Heart right ventricle (tissue), 16 donors: ENCODE results near the gene CC2D2A. TPM values are rescaled to one million over a fixed set of nuclear protein-coding genes. Genes with fewer than 3 reads are reported as not detected.

Source experiments
- ATAC-seq, 8 donors: fragments of 200-7000 bp; cut with Tn5 transposase; one replicate each; pipeline ENCODE4 v1.9.1; 2020; ENCODE audit warnings: mild to moderate bottlenecking in 8 of 8, moderate library complexity in 8 of 8, moderate number of reproducible peaks in 1 of 8
- DNase-seq, 2 donors: peaks; one replicate each; pipeline ENCODE4 v3.0.0-alpha.2; 2020
- H3K27ac ChIP-seq, 10 donors: fragments of 200-600 bp; sonication (generic) in 2 of 10; one replicate each; pipeline versions ENCODE4 v1.5.0 to v1.8.0; 2020 to 2022; ENCODE audit warnings: mild to moderate bottlenecking in 3 of 10
- H3K27me3 ChIP-seq, 7 donors: fragments of 200-600 bp; one replicate each; pipeline ENCODE4 v1.8.0; 2021 to 2022; ENCODE audit warnings: mild to moderate bottlenecking in 2 of 7
- H3K36me3 ChIP-seq, 9 donors: fragments of 200-600 bp; sonication (generic) in 1 of 9; one replicate each; pipeline versions ENCODE4 v1.5.0 to v1.8.0; 2020 to 2022; ENCODE audit warnings: mild to moderate bottlenecking in 2 of 9
- H3K4me1 ChIP-seq, 9 donors: fragments of 200-600 bp; sonication (generic) in 1 of 9; one replicate each; pipeline versions ENCODE4 v1.5.0 to v1.8.0; 2020 to 2022; ENCODE audit warnings: mild to moderate bottlenecking in 4 of 9
- H3K4me3 ChIP-seq, 10 donors: fragments of 200-600 bp; sonication (generic) in 2 of 10; one replicate each; pipeline versions ENCODE4 v1.5.0 to v1.8.0; 2020 to 2022; ENCODE audit warnings: mild to moderate bottlenecking in 7 of 10, moderate library complexity in 2 of 10
- H3K9me3 ChIP-seq, 11 donors: fragments of 200-600 bp in 10 of 11; sonication (generic) in 2 of 11; one replicate each; pipeline versions ENCODE4 v1.5.0 to v1.8.0; 2013 to 2022; ENCODE audit warnings: mild to moderate bottlenecking in 2 of 11, control low read depth in 1 of 11, moderate library complexity in 1 of 11
- CTCF ChIP-seq, 9 donors: fragments of 200-600 bp; sonication (generic) in 2 of 9; IDR thresholded peaks; one replicate each; pipeline versions ENCODE4 v1.5.0 to v1.8.0; 2021 to 2022; ENCODE audit warnings: antibody characterized with exemption in 9 of 9, mild to moderate bottlenecking in 5 of 9, moderate library complexity in 1 of 9
- WGBS, 2 donors: extraction: QIAGEN DNeasy Blood & Tissue Kit; methylation state at CpG; one replicate each; pipeline ENCODE4 v1.1.7; 2013; ENCODE audit warnings: inconsistent platforms in 1 of 2; 5-methylcytosine and 5-hydroxymethylcytosine counted together
- intact Hi-C, 10 donors: fragments of 100-400 bp; cut with DNase I; formaldehyde crosslinking; loops; one replicate each; pipeline versions ENCODE4 v1.11.1 to v1.14.2; 2022
- polyA plus RNA-seq, 2 donors: library from polyadenylated mRNA; stranded (reverse); fragments of 200-250 nt; gene quantifications; one replicate each; pipeline ENCODE4 v1.2.3, GENCODE V29; 2013
- total RNA-seq, 10 donors: library from RNA; stranded (reverse); fragmentation: NEBNext Ultra II Directional in 3 of 10; extraction: Animal tissue kit (Norgen Biotek cat#: 25700) in 3 of 10; gene quantifications; one replicate each; pipeline versions ENCODE4 v1.2.1 to v1.2.4, GENCODE V29; 2021 to 2023
- donor health status: Arrhythmogenic right ventricular cardiomyopathy.
- donor health status: ischemic (EF 13 %, LVEDD 7.1; RV severe dilation, severe dysfunction).
- donor health status: healthy with polysubstance abuse.
- donor health status: DM: no; HTN: yes; CAD: no.
- donor health status: DM: no; HTN: no; CAD: no.
- donor health status: ischemic (EF 25% LVEDD 6.9; RV normal size, moderate dysfunction).
- donor health status: ischemic (EF 25% LVEDD 5.7; RV mildly dilated, moderate dysfunction).
- donor health status: healthy.
- donor health status: DM: yes; HTN: yes; CAD: no.
- donor health status: Ischemic cardiomyopathy.
- donor health status: ischemic (EF 35%, LVEDD 5.7; RV mildly dilated, moderate dysfunction).
- donor health status: nonischemic (EF 11% LVEDD 7.7; RV severe dilation, severe dysfunction).
- donor health status: DM: yes; HTN: yes; CAD: no.
- donor health status: PGD.
- donor health status: ischemic (EF 29% LVEDD 5.4; RV normal size, mild dysfunction).
- donor health status: nonischemic (EF 23%, LVEDD 6.1; RV moderate dilation, normal function).

Gene CC2D2A
- total and polyA plus RNA-seq, 12 donors: 3.2 to 10.8 (median 7.6) TPM

- peak in 1 of 8 donors; percentile 76 for ATAC-seq
- peaks cover 0 to 25% (median 10%) of the 10 kb centered on the region in 9 donors for H3K4me1 ChIP-seq
- H3K9me3 ChIP-seq: no peaks in the 10 kb centered on the region
- no peak overlapping the region for H3K27ac ChIP-seq
- 60 to 79% methylated on average over 3 of the region's 3 CpGs for WGBS, 2 donors
- H3K36me3 ChIP-seq: peaks cover 0 to 38% (median 0%) of the 10 kb centered on the region in 9 donors
- intact Hi-C loops: no loop called here
- DNase-seq: no peak
- TF ChIP-seq CTCF (IDR thresholded peaks at IDR 0.05): no peak
- no peak overlapping the region for H3K4me3 ChIP-seq
- H3K27me3 ChIP-seq: no peaks in the 10 kb centered on the region
Measured at GRCh38 chr4:15587649-15588048, 118.0 kb downstream of the CC2D2A start.

- no peak for TF ChIP-seq CTCF (IDR thresholded peaks at IDR 0.05)
- DNase-seq: no peak
- WGBS, 2 donors: 12 to 31% methylated on average over 3 of the region's 3 CpGs
Measured at GRCh38 chr4:15592799-15593198, 123.1 kb downstream of the CC2D2A start.

GRCh38 chr4:15598644-15599043 is 129.0 kb downstream of the CC2D2A start:
- no peak for TF ChIP-seq CTCF (IDR thresholded peaks at IDR 0.05)
- 98% methylated on average over 4 of the region's 4 CpGs for WGBS, 2 donors

More at GRCh38 chr4:15592799-15593198, 123.1 kb downstream of the CC2D2A start:
- H3K4me1 ChIP-seq: peaks cover 0 to 18% (median 14%) of the 10 kb centered on the region in 9 donors
- peaks cover 0 to 59% (median 0%) of the 10 kb centered on the region in 9 donors for H3K36me3 ChIP-seq
- H3K27ac ChIP-seq: peak overlapping the region in 1 of 10 donors; percentile 13
- ATAC-seq: no peak
- H3K27me3 ChIP-seq: no peaks in the 10 kb centered on the region
- intact Hi-C loops: no loop called here
- no peak overlapping the region for H3K4me3 ChIP-seq
- H3K9me3 ChIP-seq: no peaks in the 10 kb centered on the region

GRCh38 chr4:15600176-15600575 is 130.5 kb downstream of the CC2D2A start:
- no peak for DNase-seq
- WGBS, 2 donors: 96% methylated on average over 3 of the region's 3 CpGs
- no peak for TF ChIP-seq CTCF (IDR thresholded peaks at IDR 0.05)
- Histone ChIP-seq H3K27me3 (no peaks in the 10 kb centered on the region), H3K9me3 (peaks cover 0 to 10% (median 0%) of the 10 kb centered on the region in 11 donors), H3K27ac (no peak overlapping the region), H3K4me1 (peaks cover 0 to 10% (median 0%) of the 10 kb centered on the region in 9 donors), H3K4me3 (no peak overlapping the region), H3K36me3 (peaks cover 0 to 99% (median 32%) of the 10 kb centered on the region in 9 donors)
- intact Hi-C loops: no loop called here
- no peak for ATAC-seq

More at GRCh38 chr4:15598644-15599043, 129.0 kb downstream of the CC2D2A start:
- DNase-seq (no peak), ATAC-seq (no peak)
- intact Hi-C loops: no loop called here
- Histone ChIP-seq H3K27me3 (no peaks in the 10 kb centered on the region), H3K36me3 (peaks cover 0 to 93% (median 18%) of the 10 kb centered on the region in 9 donors), H3K4me3 (no peak overlapping the region), H3K4me1 (peaks cover 0 to 10% (median 0%) of the 10 kb centered on the region in 9 donors), H3K9me3 (peaks cover 0 to 8% (median 0%) of the 10 kb centered on the region in 11 donors), H3K27ac (no peak overlapping the region)
